GM20000 (cell line): ENCODE measurements around the gene BICC1.

Source experiments
- DNase-seq: peaks from one replicate; pipeline ENCODE4 v3.0.0; 2012; ENCODE audit warnings: low spot score
- CTCF ChIP-seq: IDR thresholded peaks from 2 replicates; pipeline ENCODE4 v1.5.1; 2012; ENCODE audit warnings: mild to moderate bottlenecking, control low read depth; ENCODE audit errors: extremely low read depth, missing control alignments

Gene BICC1

DNA sequence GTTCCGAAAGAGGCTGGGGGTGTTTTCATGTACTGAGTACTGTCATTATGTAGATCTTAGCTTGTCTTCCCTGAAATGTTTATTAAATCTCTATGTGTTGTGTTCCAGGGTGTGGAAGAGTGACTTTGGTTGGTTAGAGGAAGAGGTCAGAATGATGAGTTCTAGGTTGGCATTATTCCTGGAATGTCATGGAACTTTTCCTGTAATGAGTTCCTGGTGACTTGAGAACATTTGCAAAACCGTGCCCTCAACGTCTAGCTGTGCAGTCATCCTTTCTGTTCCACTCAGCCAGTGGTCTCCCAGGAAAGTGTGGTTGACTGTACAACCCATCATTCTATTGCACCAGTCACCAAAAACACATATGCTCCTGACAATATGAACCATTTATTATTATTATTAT is 129.6 kb downstream of the BICC1 start:
- no peak for TF ChIP-seq CTCF
- DNase-seq: no peak

DNA sequence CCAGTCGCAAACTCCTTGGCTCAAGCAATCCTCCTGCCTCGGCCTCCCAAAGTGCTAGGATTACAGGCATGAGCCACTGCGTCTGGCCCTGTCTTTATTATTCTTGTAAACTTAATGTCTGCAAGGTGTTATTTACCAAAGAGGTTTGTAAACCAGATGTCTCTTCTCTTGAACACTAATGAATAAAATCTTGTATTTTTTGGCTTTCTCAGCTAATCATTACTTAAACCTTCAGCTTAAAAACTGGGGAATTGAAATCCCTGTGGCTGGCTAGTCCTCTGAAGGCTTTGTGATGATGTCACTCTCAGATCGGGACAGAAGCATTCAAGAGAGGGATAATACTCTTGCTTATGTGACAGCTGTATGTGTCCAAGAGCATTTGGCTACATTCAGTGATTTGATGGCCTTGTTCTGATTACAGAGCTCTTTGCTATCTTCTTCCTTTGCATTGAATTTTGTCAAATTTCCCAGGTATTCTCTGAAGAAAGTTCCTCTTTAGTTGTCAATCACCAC is 130.3 kb downstream of the BICC1 start:
- TF ChIP-seq CTCF: no peak
- no peak for DNase-seq

GRCh38 chr10:58644311-58644710 is 131.6 kb downstream of the BICC1 start:
- DNase-seq: no peak
- no peak for TF ChIP-seq CTCF

GRCh38 chr10:58645416-58646146 is 132.9 kb downstream of the BICC1 start:
- no peak for DNase-seq
- no peak for TF ChIP-seq CTCF

GRCh38 chr10:58647376-58648112 is 134.9 kb downstream of the BICC1 start:
- TF ChIP-seq CTCF: no peak
- DNase-seq: no peak

- TF ChIP-seq CTCF: no peak
- no peak for DNase-seq
These were observed 135.5 kb downstream of the BICC1 start for GRCh38 chr10:58648131-58648530.

- DNase-seq: no peak
These were observed 138.4 kb downstream of the BICC1 start for GRCh38 chr10:58651040-58651439.

More at GRCh38 chr10:58651040-58651439, 138.4 kb downstream of the BICC1 start:
- no peak for TF ChIP-seq CTCF
